ENCODE measurements around the gene DEPDC1B.

- peak; percentile 70; the same call in 1 of the 2 replicates for TF ChIP-seq CTCF (IDR thresholded peaks at IDR 0.05)
- TF ChIP-seq POLR2AphosphoS5 (IDR thresholded peaks at IDR 0.05; ENCODE audit: low read depth, low read length): no peak
- TF ChIP-seq REST (IDR thresholded peaks at IDR 0.05; ENCODE audit: insufficient read depth in 1 of 2, low read depth in 2 of 2, low read length in 1 of 2): no peak
- TF ChIP-seq SIN3A (IDR thresholded peaks at IDR 0.05; ENCODE audit: borderline replicate concordance, insufficient read depth, low read depth, low read length): no peak
- no peak for TF ChIP-seq TCF7L2 (IDR thresholded peaks at IDR 0.05; ENCODE audit: low read depth, low read length)
Observed at GRCh38 chr5:60649288-60649917, 50.6 kb downstream of the DEPDC1B start.
